Rectal smooth muscle tissue (tissue), 1 donor: ENCODE data around the gene LRMDA.

Experiments used
- H3K27ac ChIP-seq: one replicate; pipeline ENCODE4 v1.7.0; 2013; ENCODE audit warnings: low read depth, low read length, inconsistent platforms
- H3K27me3 ChIP-seq: one replicate; pipeline ENCODE4 v1.7.0; 2013; ENCODE audit warnings: low read length; ENCODE audit not compliant: control insufficient read depth, insufficient read depth
- H3K36me3 ChIP-seq: one replicate; pipeline ENCODE4 v1.7.0; 2013; ENCODE audit warnings: low read length; ENCODE audit not compliant: control insufficient read depth, insufficient read depth
- H3K4me1 ChIP-seq: one replicate; pipeline ENCODE4 v1.7.0; 2013; ENCODE audit warnings: low read length; ENCODE audit not compliant: control insufficient read depth, insufficient read depth
- H3K4me3 ChIP-seq: one replicate; pipeline ENCODE4 v1.7.0; 2013; ENCODE audit warnings: low read length
- H3K9ac ChIP-seq: one replicate; pipeline ENCODE4 v1.7.0; 2013; ENCODE audit warnings: low read length

Gene LRMDA

DNA sequence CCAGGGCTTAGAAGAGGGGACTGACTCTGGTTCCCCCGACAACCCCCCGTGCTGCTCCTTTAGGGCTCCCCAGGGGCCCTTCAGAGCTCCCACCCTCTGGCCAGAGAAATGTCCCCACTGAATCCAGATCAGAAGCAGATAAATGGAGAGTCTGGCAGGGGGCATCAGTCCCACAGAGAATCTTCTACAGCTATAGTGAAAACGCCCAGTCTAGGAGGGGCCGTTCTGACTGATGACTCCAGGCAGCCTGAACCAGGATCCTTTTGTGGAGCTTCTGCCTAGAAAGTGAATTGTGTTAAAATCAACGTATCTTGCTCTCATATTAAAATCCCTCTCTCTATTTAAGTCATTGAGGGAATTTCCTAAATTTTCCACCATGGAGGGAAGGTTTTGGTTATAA is 471.4 kb downstream of the LRMDA start:
- H3K27me3 ChIP-seq: no peaks in the 10 kb centered on the region
- H3K4me3 ChIP-seq: no peak overlapping the region
- no peaks in the 10 kb centered on the region for H3K36me3 ChIP-seq
- no peaks in the 10 kb centered on the region for H3K4me1 ChIP-seq
- H3K27ac ChIP-seq: no peak overlapping the region
- no peak overlapping the region for H3K9ac ChIP-seq

- Histone ChIP-seq H3K36me3 (no peaks in the 10 kb centered on the region), H3K27ac (no peak overlapping the region), H3K4me1 (no peaks in the 10 kb centered on the region), H3K27me3 (no peaks in the 10 kb centered on the region), H3K9ac (no peak overlapping the region), H3K4me3 (no peak overlapping the region)
These were observed 473.3 kb downstream of the LRMDA start for GRCh38 chr10:75904499-75905283.

DNA sequence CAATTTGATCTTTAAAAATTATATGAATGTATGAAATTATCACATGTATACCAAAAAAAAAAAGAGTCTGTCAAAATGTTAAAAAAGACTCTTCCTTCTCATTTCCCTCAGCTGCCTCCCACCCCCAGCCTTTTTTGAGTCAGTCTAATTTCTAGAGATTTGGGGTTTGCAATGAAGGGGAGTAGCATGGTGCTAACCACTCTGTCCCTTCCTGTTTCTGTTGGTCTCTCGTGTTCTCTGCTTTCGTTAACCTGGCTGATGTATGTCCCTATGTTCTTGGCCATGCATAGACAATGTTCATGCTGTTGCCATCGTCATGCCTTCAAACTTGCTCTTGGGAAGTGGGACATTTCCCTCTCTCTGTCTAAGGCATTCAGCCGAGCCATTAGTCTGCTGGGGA is 474.1 kb downstream of the LRMDA start:
- H3K9ac ChIP-seq: no peak overlapping the region
- no peaks in the 10 kb centered on the region for H3K36me3 ChIP-seq
- H3K4me1 ChIP-seq: no peaks in the 10 kb centered on the region
- H3K27me3 ChIP-seq: no peaks in the 10 kb centered on the region
- no peak overlapping the region for H3K4me3 ChIP-seq
- H3K27ac ChIP-seq: no peak overlapping the region

DNA sequence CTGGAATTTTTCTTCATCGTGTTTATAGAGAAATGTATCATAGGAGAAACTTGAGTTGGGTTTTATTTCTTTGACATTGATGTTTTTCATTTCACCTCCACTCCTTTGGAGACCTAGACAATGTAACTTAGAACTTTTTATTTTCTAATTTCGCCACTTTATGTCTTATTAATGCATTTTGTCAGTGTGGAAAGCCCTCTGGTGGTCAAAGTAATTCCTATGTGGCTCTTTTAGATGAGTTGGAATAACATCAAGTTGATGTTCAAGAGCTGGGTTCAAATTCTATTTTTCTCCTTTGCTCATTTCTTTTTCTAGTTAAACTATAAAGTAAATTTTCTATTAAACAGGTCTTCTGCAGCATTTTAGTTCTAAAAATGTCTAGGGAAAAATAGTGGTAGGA is 478.6 kb downstream of the LRMDA start:
- no peak overlapping the region for H3K9ac ChIP-seq
- H3K4me1 ChIP-seq: no peaks in the 10 kb centered on the region
- H3K36me3 ChIP-seq: no peaks in the 10 kb centered on the region
- no peak overlapping the region for H3K4me3 ChIP-seq
- H3K27ac ChIP-seq: no peak overlapping the region
- H3K27me3 ChIP-seq: no peaks in the 10 kb centered on the region

DNA sequence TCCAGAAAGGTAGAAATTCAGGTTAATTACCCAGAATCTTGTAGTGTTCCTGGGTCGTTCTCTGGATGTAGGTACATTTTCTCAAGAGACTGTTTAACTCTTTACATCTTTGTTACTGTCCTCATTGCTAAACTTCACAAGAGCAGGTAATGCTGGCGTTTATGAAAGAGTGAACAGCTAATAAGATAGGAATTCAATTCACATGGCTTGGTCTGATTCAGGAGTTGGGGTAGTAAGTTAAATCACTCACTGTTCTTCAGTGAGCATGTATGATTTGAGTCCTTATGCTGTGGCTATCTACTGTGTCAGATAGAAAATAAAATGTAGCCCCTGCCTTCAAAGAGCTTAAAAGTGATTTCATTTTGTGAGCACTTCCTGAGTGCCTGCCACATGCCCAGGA is 480.0 kb downstream of the LRMDA start:
- Histone ChIP-seq H3K36me3 (no peaks in the 10 kb centered on the region), H3K27ac (no peak overlapping the region), H3K27me3 (no peaks in the 10 kb centered on the region), H3K4me1 (no peaks in the 10 kb centered on the region), H3K9ac (no peak overlapping the region), H3K4me3 (no peak overlapping the region)

DNA sequence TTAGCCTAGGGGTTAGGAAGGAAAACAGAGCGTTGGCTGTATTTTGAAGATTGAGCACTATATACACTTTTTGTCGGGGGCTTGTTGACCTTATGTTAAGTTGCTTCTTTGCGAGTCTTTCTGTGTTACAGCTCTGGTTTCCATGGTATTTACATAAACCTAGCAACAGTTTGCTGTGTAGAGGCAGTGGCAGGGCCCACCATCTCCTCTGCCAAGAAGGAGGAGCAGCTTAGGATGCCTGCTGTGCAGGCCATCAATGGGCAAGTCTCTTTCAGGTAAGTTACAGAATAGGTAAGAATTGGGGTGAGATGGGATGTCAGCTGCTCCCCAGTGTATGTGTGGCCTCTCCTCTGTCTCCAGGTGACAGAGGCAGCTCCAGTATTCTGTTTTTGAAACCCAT is 485.5 kb downstream of the LRMDA start:
- no peaks in the 10 kb centered on the region for H3K36me3 ChIP-seq

DNA sequence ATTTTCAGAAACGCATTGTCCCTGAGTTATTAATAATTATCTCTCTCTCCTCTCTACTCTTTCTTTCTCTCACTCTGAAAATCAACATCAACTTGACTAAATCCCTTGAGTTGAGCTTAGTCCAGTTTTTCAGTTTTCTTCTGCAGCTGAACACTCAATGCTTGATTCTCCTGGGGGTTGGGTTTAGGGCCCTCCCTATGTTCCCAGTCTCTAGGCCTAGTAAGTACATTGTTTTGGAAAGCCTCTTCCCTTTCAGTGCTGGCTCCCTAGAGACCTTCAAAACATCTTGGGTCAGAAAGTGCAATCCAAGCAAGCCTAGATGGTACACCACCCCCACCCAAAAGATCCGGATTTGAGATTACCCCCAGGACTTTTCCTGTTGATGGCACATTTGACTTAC is 488.5 kb downstream of the LRMDA start:
- no peaks in the 10 kb centered on the region for H3K27me3 ChIP-seq
- no peak overlapping the region for H3K4me3 ChIP-seq
- H3K36me3 ChIP-seq: no peaks in the 10 kb centered on the region
- H3K9ac ChIP-seq: no peak overlapping the region
- no peak overlapping the region for H3K27ac ChIP-seq
- H3K4me1 ChIP-seq: no peaks in the 10 kb centered on the region

More for the DNA sequence above, 485.5 kb downstream of the LRMDA start:
- Histone ChIP-seq H3K9ac (no peak overlapping the region), H3K27me3 (no peaks in the 10 kb centered on the region), H3K27ac (no peak overlapping the region), H3K4me3 (no peak overlapping the region), H3K4me1 (no peaks in the 10 kb centered on the region)

DNA sequence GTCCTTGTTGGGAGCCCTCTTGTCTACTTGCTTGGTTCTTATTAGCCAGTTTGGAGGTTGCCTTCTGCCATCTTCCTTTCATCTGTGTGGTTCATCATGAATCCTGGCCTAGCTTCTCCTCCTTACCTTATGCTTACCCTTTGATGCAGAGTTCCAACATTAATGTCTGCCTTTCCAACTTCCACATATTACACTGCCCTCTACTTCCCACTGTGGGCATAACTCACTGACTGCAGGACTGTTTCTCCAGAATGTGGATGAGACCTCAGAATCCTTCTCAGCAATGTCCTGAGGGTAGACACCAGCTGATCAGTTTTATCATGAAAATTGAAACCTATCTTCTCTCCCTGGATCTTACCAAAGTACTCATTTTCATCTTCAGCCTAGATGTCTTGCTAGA is 491.0 kb downstream of the LRMDA start:
- Histone ChIP-seq H3K4me1 (no peaks in the 10 kb centered on the region), H3K4me3 (no peak overlapping the region), H3K27me3 (no peaks in the 10 kb centered on the region), H3K27ac (no peak overlapping the region), H3K9ac (no peak overlapping the region), H3K36me3 (no peaks in the 10 kb centered on the region)

DNA sequence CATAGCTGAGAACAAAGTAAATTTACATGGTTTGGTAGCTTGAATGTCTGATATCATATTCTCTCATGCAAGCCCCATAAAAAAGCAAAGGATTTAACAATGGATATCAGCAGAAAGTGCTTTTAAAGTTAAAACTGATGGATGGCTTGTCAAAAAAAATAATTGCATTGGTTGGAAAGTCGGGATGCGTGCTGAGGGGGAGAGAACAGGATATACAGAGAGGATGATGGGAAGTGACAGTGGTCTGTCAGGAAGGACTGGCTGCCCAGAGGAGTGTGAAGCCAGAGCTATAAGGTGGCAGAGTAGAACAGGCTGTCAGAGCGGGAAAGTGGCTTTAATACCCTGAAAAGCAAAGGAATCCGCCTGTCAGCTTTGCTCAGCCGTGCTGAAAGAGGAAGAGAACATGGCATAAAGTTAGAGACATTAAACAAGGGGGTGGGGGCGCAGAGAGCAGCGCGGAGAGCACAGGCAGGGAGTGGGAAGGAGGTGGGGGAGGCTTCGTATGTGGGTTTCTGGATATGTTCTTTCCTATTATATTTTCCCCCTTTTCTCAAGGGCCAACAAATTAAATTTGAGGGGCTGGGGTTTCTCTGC is 493.0 kb downstream of the LRMDA start:
- no peak overlapping the region for H3K4me3 ChIP-seq
- no peak overlapping the region for H3K27ac ChIP-seq
- no peaks in the 10 kb centered on the region for H3K4me1 ChIP-seq
- no peak overlapping the region for H3K9ac ChIP-seq
- no peaks in the 10 kb centered on the region for H3K27me3 ChIP-seq
- H3K36me3 ChIP-seq: no peaks in the 10 kb centered on the region

DNA sequence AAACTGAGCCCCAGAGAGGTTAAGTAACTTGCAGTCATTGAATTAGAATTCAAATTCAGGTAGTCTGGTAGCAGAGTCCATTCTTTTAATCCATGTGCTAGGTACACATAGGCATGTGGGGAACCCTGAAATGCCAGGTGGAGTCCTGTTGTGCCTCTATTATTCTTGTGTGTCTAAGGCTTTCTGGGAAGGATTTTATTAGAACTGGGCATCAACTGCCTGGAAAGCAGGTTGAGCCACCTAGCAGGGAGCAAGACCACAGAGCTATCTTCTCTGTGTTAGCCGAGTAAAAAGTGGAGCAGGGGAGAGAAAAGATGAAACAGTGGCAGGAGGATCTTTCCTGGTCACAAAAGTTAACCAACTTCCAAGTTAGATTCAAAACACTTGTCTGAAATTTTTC is 494.6 kb downstream of the LRMDA start:
- no peak overlapping the region for H3K9ac ChIP-seq
- no peak overlapping the region for H3K4me3 ChIP-seq
- H3K27me3 ChIP-seq: no peaks in the 10 kb centered on the region
- no peak overlapping the region for H3K27ac ChIP-seq
- H3K36me3 ChIP-seq: no peaks in the 10 kb centered on the region
- no peaks in the 10 kb centered on the region for H3K4me1 ChIP-seq

DNA sequence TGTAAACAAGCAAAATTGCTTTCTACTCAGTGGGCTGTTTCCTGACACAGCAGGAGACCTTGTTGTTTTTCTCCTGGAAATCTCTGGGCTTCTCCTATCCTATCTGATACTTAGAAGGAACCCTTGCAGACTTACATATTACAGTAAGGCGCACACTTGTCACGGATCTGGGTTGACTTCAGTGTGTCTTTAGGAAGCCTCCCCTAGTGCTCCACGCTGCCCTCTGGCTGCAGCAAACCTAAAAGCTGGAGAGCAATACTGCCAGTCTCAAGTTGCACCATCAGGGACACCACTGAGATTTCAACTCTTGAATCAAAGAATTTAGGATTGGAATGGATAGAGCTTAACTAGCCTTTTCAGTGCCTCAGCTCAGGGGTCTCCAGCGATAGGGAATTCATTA is 495.3 kb downstream of the LRMDA start:
- Histone ChIP-seq H3K36me3 (no peaks in the 10 kb centered on the region), H3K27me3 (no peaks in the 10 kb centered on the region), H3K9ac (no peak overlapping the region), H3K4me3 (no peak overlapping the region), H3K4me1 (no peaks in the 10 kb centered on the region), H3K27ac (no peak overlapping the region)

- Histone ChIP-seq H3K4me1 (no peaks in the 10 kb centered on the region), H3K9ac (no peak overlapping the region), H3K36me3 (no peaks in the 10 kb centered on the region), H3K4me3 (no peak overlapping the region), H3K27ac (no peak overlapping the region), H3K27me3 (no peaks in the 10 kb centered on the region)
These were observed 496.8 kb downstream of the LRMDA start for GRCh38 chr10:75928231-75928630.

GRCh38 chr10:75929630-75930161 is 498.3 kb downstream of the LRMDA start:
- Histone ChIP-seq H3K27ac (no peak overlapping the region), H3K36me3 (no peaks in the 10 kb centered on the region), H3K4me1 (no peaks in the 10 kb centered on the region), H3K27me3 (no peaks in the 10 kb centered on the region), H3K4me3 (no peak overlapping the region), H3K9ac (no peak overlapping the region)
